NCI-H1930 (cell line): Measurements from ENCODE around the gene SEPTIN12.

Experiments used
- DNase-seq, 2 experiments: peaks; one replicate each; lab custom pipeline; 2025; lab: John Stamatoyannopoulos, UW

The SEPTIN12 gene

GRCh38 chr16:4783951-4784336, 4.2 kb downstream of the SEPTIN12 start:
- no peak for DNase-seq

GRCh38 chr16:4783251-4783950, 4.7 kb downstream of the SEPTIN12 start:
- no peak for DNase-seq

- DNase-seq, result no peak
These were observed 7.9 kb downstream of the SEPTIN12 start for GRCh38 chr16:4780235-4780634.

GRCh38 chr16:4778050-4778392, 10.1 kb downstream of the SEPTIN12 start:
- DNase-seq, result no peak

- DNase-seq, result no peak
These were observed 10.7 kb downstream of the SEPTIN12 start for GRCh38 chr16:4777339-4778049.

GRCh38 chr16:4776141-4776705, 11.9 kb downstream of the SEPTIN12 start:
- DNase-seq, result no peak

GRCh38 chr16:4775005-4775404, 13.1 kb downstream of the SEPTIN12 start:
- no peak for DNase-seq

GRCh38 chr16:4772351-4772750, 15.8 kb downstream of the SEPTIN12 start:
- DNase-seq, result no peak

- DNase-seq, result no peak
These were observed 16.5 kb downstream of the SEPTIN12 start for GRCh38 chr16:4771646-4772045.

- DNase-seq, result no peak
These were observed 18.9 kb downstream of the SEPTIN12 start for GRCh38 chr16:4769306-4769638.

- DNase-seq, result peak; percentile 96 to 98
These were observed 19.4 kb downstream of the SEPTIN12 start for GRCh38 chr16:4768549-4769305.

- no peak for DNase-seq
These were observed 20.1 kb downstream of the SEPTIN12 start for GRCh38 chr16:4767872-4768548.

GRCh38 chr16:4766875-4767628, 21.1 kb downstream of the SEPTIN12 start, which contains the start of gene ZNF500:
ZNF500 (minus strand) TSS chr16:4767162; CDS start chr16:4765978, 1,184 bp downstream.
- DNase-seq, result peak; percentile 94 to 98

GRCh38 chr16:4765511-4766474, 22.4 kb downstream of the SEPTIN12 start:
- DNase-seq, result no peak

- DNase-seq, result no peak
These were observed 24.4 kb downstream of the SEPTIN12 start for GRCh38 chr16:4763791-4764190.

- no peak for DNase-seq
These were observed 25.9 kb downstream of the SEPTIN12 start for GRCh38 chr16:4762205-4762604.

- no peak for DNase-seq
These were observed 27.8 kb downstream of the SEPTIN12 start for GRCh38 chr16:4760221-4760910.

- DNase-seq, result no peak
These were observed 32.5 kb downstream of the SEPTIN12 start for GRCh38 chr16:4755687-4756086.

GRCh38 chr16:4754865-4755264, 33.3 kb downstream of the SEPTIN12 start:
- no peak for DNase-seq

GRCh38 chr16:4753227-4753626, 34.9 kb downstream of the SEPTIN12 start:
- no peak for DNase-seq
